Esophagus squamous epithelium (tissue), 5 donors: ENCODE results near the gene DEFB121. TPM values are rescaled to one million over a fixed set of nuclear protein-coding genes. Genes with fewer than 3 reads are reported as not detected.

Source experiments
- DNase-seq: peaks from one replicate; lab custom pipeline; 2025; lab: John Stamatoyannopoulos, UW
- H3K27ac ChIP-seq, 4 donors: fragments of 200-600 bp; sonication (generic); one replicate each; pipeline ENCODE4 v1.5.1; 2016 to 2019; ENCODE audit warnings: mild to moderate bottlenecking in 1 of 4
- H3K27me3 ChIP-seq, 4 donors: fragments of 200-600 bp; sonication (generic); 1 replicate in 3 of 4; 2 replicates in 1 of 4; pipeline versions ENCODE4 v1.5.1 to v1.6.0; 2017 to 2021; ENCODE audit warnings: antibody characterized with exemption in 1 of 4
- H3K36me3 ChIP-seq, 3 donors: fragments of 200-600 bp; sonication (generic); one replicate each; pipeline ENCODE4 v1.5.1; 2016 to 2019
- H3K4me1 ChIP-seq, 3 donors: fragments of 200-600 bp; sonication (generic); one replicate each; pipeline ENCODE4 v1.5.1; 2017 to 2019
- H3K4me3 ChIP-seq, 4 donors: fragments of 200-600 bp; sonication (generic); 1 replicate in 3 of 4; 2 replicates in 1 of 4; pipeline ENCODE4 v1.5.1; 2016 to 2019; ENCODE audit warnings: mild to moderate bottlenecking in 2 of 4, moderate library complexity in 1 of 4
- H3K9me3 ChIP-seq, 3 donors: fragments of 200-600 bp; sonication (generic); one replicate each; pipeline ENCODE4 v1.5.1; 2016 to 2019
- CTCF ChIP-seq, 6 experiments: fragments of 450-650 bp in 4 of 6; fragments of 200-600 bp in 2 of 6; sonication (generic) in 2 of 6; IDR thresholded peaks; one replicate each; pipeline ENCODE4 v1.5.1; 2016 to 2019; ENCODE audit warnings: antibody characterized with exemption in 6 of 6, mild to moderate bottlenecking in 4 of 6, moderate library complexity in 4 of 6
- POLR2A ChIP-seq, 4 donors: fragments of 450-650 bp; IDR thresholded peaks; one replicate each; pipeline ENCODE4 v1.6.1; 2017; ENCODE audit warnings: antibody characterized with exemption in 4 of 4, mild to moderate bottlenecking in 4 of 4, moderate library complexity in 3 of 4
- WGBS, 2 donors: methylation state at CpG; one replicate each; pipeline ENCODE4 v1.1.5; 2018; 5-methylcytosine and 5-hydroxymethylcytosine counted together
- intact Hi-C: fragments of 100-400 bp; cut with DNase I; formaldehyde crosslinking; loops from one replicate; pipeline ENCODE4 v1.15.0; 2022
- total RNA-seq, 4 donors: library from RNA; depleted of rRNA; stranded (reverse); fragments of >200 nt; gene quantifications; one replicate each; pipeline ENCODE4 v1.1.0, GENCODE V29; 2016
- donor health status: DM: yes; HTN: yes; CAD: no.

The DEFB121 gene
- total RNA-seq, 4 donors from 2014 or later = not detected

- DNase-seq = no peak
- Histone ChIP-seq H3K27me3 (no peaks in the 10 kb centered on the region), H3K36me3 (no peaks in the 10 kb centered on the region), H3K27ac (no peak overlapping the region), H3K9me3 (no peaks in the 10 kb centered on the region), H3K4me3 (no peak overlapping the region), H3K4me1 (no peaks in the 10 kb centered on the region)
- intact Hi-C loops = no loop called here
- no peak for TF ChIP-seq POLR2A (IDR thresholded peaks at IDR 0.05)
Measured at GRCh38 chr20:31425797-31426196, 19.8 kb upstream of the DEFB121 start.

GRCh38 chr20:31418307-31418706 lies 12.3 kb upstream of the DEFB121 start:
- H3K9me3 ChIP-seq = no peaks in the 10 kb centered on the region
- H3K4me3 ChIP-seq = no peak overlapping the region
- no peak for DNase-seq
- intact Hi-C loops = no loop called here
- no peaks in the 10 kb centered on the region for H3K36me3 ChIP-seq
- 70 to 77% methylated on average over 7 of the region's 7 CpGs for WGBS, 2 donors
- H3K27me3 ChIP-seq = peaks cover 0 to 4% (median 0%) of the 10 kb centered on the region in 4 donors
- H3K27ac ChIP-seq = no peak overlapping the region
- H3K4me1 ChIP-seq = no peaks in the 10 kb centered on the region
- TF ChIP-seq CTCF (IDR thresholded peaks at IDR 0.05) (no peak), POLR2A (IDR thresholded peaks at IDR 0.05) (no peak)

GRCh38 chr20:31415653-31416052 lies 9.6 kb upstream of the DEFB121 start:
- no peak for TF ChIP-seq POLR2A (IDR thresholded peaks at IDR 0.05)
- no peak for TF ChIP-seq CTCF (IDR thresholded peaks at IDR 0.05)
- Histone ChIP-seq H3K27me3 (peaks cover 0 to 4% (median 0%) of the 10 kb centered on the region in 4 donors), H3K4me1 (no peaks in the 10 kb centered on the region), H3K9me3 (no peaks in the 10 kb centered on the region), H3K4me3 (no peak overlapping the region), H3K27ac (no peak overlapping the region), H3K36me3 (no peaks in the 10 kb centered on the region)
- no peak for DNase-seq
- intact Hi-C loops = no loop called here
- WGBS, 2 donors = 88 to 94% methylated on average over 2 of the region's 2 CpGs

GRCh38 chr20:31414381-31414780 lies 8.4 kb upstream of the DEFB121 start:
- DNase-seq = no peak
- Histone ChIP-seq H3K9me3 (no peaks in the 10 kb centered on the region), H3K27ac (no peak overlapping the region), H3K36me3 (no peaks in the 10 kb centered on the region), H3K27me3 (peaks cover 0 to 4% (median 0%) of the 10 kb centered on the region in 4 donors), H3K4me3 (no peak overlapping the region), H3K4me1 (no peaks in the 10 kb centered on the region)
- TF ChIP-seq POLR2A (IDR thresholded peaks at IDR 0.05) (no peak), CTCF (IDR thresholded peaks at IDR 0.05) (no peak)
- intact Hi-C loops = no loop called here
- WGBS, 2 donors = 60 to 64% methylated on average over 6 of the region's 6 CpGs

- H3K27me3 ChIP-seq = no peaks in the 10 kb centered on the region
- no peak for TF ChIP-seq CTCF (IDR thresholded peaks at IDR 0.05)
- no peak for TF ChIP-seq POLR2A (IDR thresholded peaks at IDR 0.05)
- 27 to 39% methylated on average over 1 of the region's 1 CpG for WGBS, 2 donors
- H3K4me1 ChIP-seq = no peaks in the 10 kb centered on the region
- DNase-seq = no peak
- H3K27ac ChIP-seq = no peak overlapping the region
- H3K36me3 ChIP-seq = no peaks in the 10 kb centered on the region
- no peak overlapping the region for H3K4me3 ChIP-seq
- intact Hi-C loops = no loop called here
- H3K9me3 ChIP-seq = no peaks in the 10 kb centered on the region
Measured at GRCh38 chr20:31410011-31410410, 4.0 kb upstream of the DEFB121 start.

- WGBS, 2 donors = 60% methylated on average over 1 of the region's 1 CpG
- Histone ChIP-seq H3K36me3 (no peaks in the 10 kb centered on the region), H3K4me3 (no peak overlapping the region), H3K27ac (no peak overlapping the region), H3K9me3 (no peaks in the 10 kb centered on the region), H3K27me3 (peaks cover 0 to 7% (median 0%) of the 10 kb centered on the region in 4 donors), H3K4me1 (no peaks in the 10 kb centered on the region)
- no peak for DNase-seq
- intact Hi-C loops = no loop called here
- TF ChIP-seq POLR2A (IDR thresholded peaks at IDR 0.05) (no peak), CTCF (IDR thresholded peaks at IDR 0.05) (no peak)
Measured at GRCh38 chr20:31403886-31404285, 2.1 kb downstream of the DEFB121 start.
